SIG-M5 treated with dmso at 0.1 percent for 504 hours (cell line): ENCODE results near the gene KIF6.

Source experiments
- DNase-seq: peaks from one replicate; lab custom pipeline; 2025; ENCODE audit not compliant: unreplicated experiment; lab: John Stamatoyannopoulos, UW

KIF6 gene

GRCh38 chr6:39453241-39453640, 272.0 kb downstream of the KIF6 start:
- no peak for DNase-seq

GRCh38 chr6:39452306-39453145, 272.7 kb downstream of the KIF6 start:
- no peak for DNase-seq

GRCh38 chr6:39451831-39452230, 273.4 kb downstream of the KIF6 start:
- DNase-seq = no peak

GRCh38 chr6:39449022-39449421, 276.2 kb downstream of the KIF6 start:
- DNase-seq = no peak

- no peak for DNase-seq
Measured at GRCh38 chr6:39446909-39447308, 278.3 kb downstream of the KIF6 start.

- DNase-seq = no peak
Measured at GRCh38 chr6:39445667-39446066, 279.5 kb downstream of the KIF6 start.

- no peak for DNase-seq
Measured at GRCh38 chr6:39444479-39445019, 280.7 kb downstream of the KIF6 start.

GRCh38 chr6:39441986-39442385, 283.2 kb downstream of the KIF6 start:
- no peak for DNase-seq

GRCh38 chr6:39441301-39441700, 283.9 kb downstream of the KIF6 start:
- DNase-seq = no peak

GRCh38 chr6:39440039-39440426, 285.2 kb downstream of the KIF6 start:
- no peak for DNase-seq

GRCh38 chr6:39439342-39440038, 285.7 kb downstream of the KIF6 start:
- no peak for DNase-seq

- no peak for DNase-seq
Measured at GRCh38 chr6:39433630-39434029, 291.6 kb downstream of the KIF6 start.

- DNase-seq = no peak
Measured at GRCh38 chr6:39432330-39433025, 292.7 kb downstream of the KIF6 start.

- no peak for DNase-seq
Measured at GRCh38 chr6:39430871-39431523, 294.2 kb downstream of the KIF6 start.

- DNase-seq = no peak
Measured at GRCh38 chr6:39430446-39430845, 294.8 kb downstream of the KIF6 start.

- DNase-seq = no peak
Measured at GRCh38 chr6:39428816-39429215, 296.4 kb downstream of the KIF6 start.

- no peak for DNase-seq
Measured at GRCh38 chr6:39428152-39428551, 297.1 kb downstream of the KIF6 start.

GRCh38 chr6:39426073-39426456, 299.1 kb downstream of the KIF6 start:
- no peak for DNase-seq

GRCh38 chr6:39425346-39426072, 299.7 kb downstream of the KIF6 start:
- no peak for DNase-seq

- no peak for DNase-seq
Measured at GRCh38 chr6:39424831-39425230, 300.4 kb downstream of the KIF6 start.
